K562 (cell line): Measurements from ENCODE around the gene NUB1. TPM values are rescaled to one million over a fixed set of nuclear protein-coding genes. Genes with fewer than 3 reads are reported as not detected.

Experiments
- ATAC-seq: fragments of 200-7000 bp; cut with Tn5 transposase; 3 replicates; pipeline ENCODE4 v1.9.1; 2020; ENCODE audit warnings: moderate library complexity
- BruUV-seq: library from RNA; stranded (reverse); fragments of 400-500 nt; replicated peaks from 2 replicates; lab custom pipeline; 2021; lab: Mats Ljungman, UMichigan
- CTCF ChIA-PET: fragments of 300-600 bp; formaldehyde crosslinking; extraction: SDS; loops from one replicate; lab custom pipeline; 2021; ENCODE audit warnings: low intra/inter-chr PET ratio; lab: Yijun Ruan, JAX
- POLR2A ChIA-PET: fragments of 300-600, 350-650 bp; sonication (Branson Sonifier 250); formaldehyde crosslinking; extraction: SDS; loops from one replicate; lab custom pipeline; 2021; ENCODE audit warnings: antibody characterized with exemption, inconsistent platforms; lab: Yijun Ruan, JAX
- DNase-seq, 4 experiments: peaks; one replicate each; pipeline versions ENCODE4 v3.0.0 to v3.0.0-alpha.2; 2011 to 2018; ENCODE audit warnings: low spot score in 3 of 4, mixed read lengths in 3 of 4; ENCODE audit errors: extremely low read depth in 1 of 4
- FAIRE-seq: peaks from 2 replicates; lab custom pipeline; 2011; peaks lifted over from hg19 to GRCh38; lab: Jason Lieb, UNC
- H2AFZ ChIP-seq: 2 replicates; pipeline ENCODE4 v1.6.0; 2011; ENCODE audit warnings: low read depth, low read length, control low read depth, inconsistent platforms
- H3K27ac ChIP-seq: fragments of 200-600 bp; 3 replicates; pipeline ENCODE4 v1.8.0; 2011; ENCODE audit warnings: low read depth, mild to moderate bottlenecking, control low read depth, inconsistent platforms, low read length, moderate library complexity, mixed read lengths; ENCODE audit errors: extremely low read depth
- H3K27me3 ChIP-seq, 2 experiments: fragments of 300-600 bp in 1 of 2; 2 replicates in 1 of 2; 3 replicates in 1 of 2; pipeline versions ENCODE4 v1.6.0 to v1.8.0; 2011; ENCODE audit warnings: inconsistent platforms in 2 of 2, low read length in 2 of 2, mild to moderate bottlenecking in 1 of 2, mixed read lengths in 1 of 2, moderate library complexity in 1 of 2; ENCODE audit not compliant: control insufficient read depth in 2 of 2, insufficient read depth in 2 of 2
- H3K36me3 ChIP-seq: fragments of 300-600 bp; 3 replicates; pipeline ENCODE4 v1.8.0; 2011; ENCODE audit warnings: mild to moderate bottlenecking, low read length, inconsistent platforms; ENCODE audit not compliant: control insufficient read depth, insufficient read depth
- H3K4me1 ChIP-seq, 2 experiments: fragments of 200-600 bp in 1 of 2; replicated peaks in 1 of 2; 2 replicates in 1 of 2; 3 replicates in 1 of 2; pipeline versions ENCODE4 v1.5.1 to v1.8.0; 2011; ENCODE audit warnings: inconsistent platforms in 2 of 2, low read length in 2 of 2, mild to moderate bottlenecking in 1 of 2, mixed read lengths in 1 of 2, moderate library complexity in 1 of 2; ENCODE audit not compliant: control insufficient read depth in 2 of 2, insufficient read depth in 2 of 2
- H3K4me2 ChIP-seq: 2 replicates; pipeline ENCODE4 v1.6.1; 2011; ENCODE audit warnings: low read length, control low read depth, inconsistent platforms, mixed read lengths; ENCODE audit not compliant: insufficient read depth
- H3K4me3 ChIP-seq: fragments of 200-600 bp; sonication (generic), shearing (Covaris generic); 2 replicates; pipeline ENCODE4 v1.5.1; 2016; ENCODE audit warnings: control low read depth, inconsistent platforms
- H3K79me2 ChIP-seq: fragments of 200-600 bp; 3 replicates; pipeline ENCODE4 v1.8.0; 2011; ENCODE audit warnings: low read length, inconsistent platforms; ENCODE audit not compliant: control insufficient read depth, insufficient read depth
- H3K9ac ChIP-seq, 2 experiments: 2 replicates each; pipeline versions ENCODE4 v1.6.0 to v1.6.1; 2011; ENCODE audit warnings: low read depth in 2 of 2, low read length in 2 of 2, control low read depth in 1 of 2, inconsistent platforms in 1 of 2, mild to moderate bottlenecking in 1 of 2, mixed read lengths in 1 of 2; ENCODE audit not compliant: insufficient read depth in 1 of 2
- H3K9me1 ChIP-seq: one replicate; pipeline ENCODE4 v1.6.0; 2011; ENCODE audit warnings: inconsistent platforms, mild to moderate bottlenecking, low read length, moderate library complexity; ENCODE audit not compliant: control insufficient read depth, insufficient read depth
- H3K9me3 ChIP-seq: replicated peaks from 2 replicates; pipeline ENCODE4 v1.5.1; 2011; ENCODE audit warnings: low read depth, low read length, inconsistent platforms; ENCODE audit not compliant: control insufficient read depth, insufficient read depth
- H4K20me1 ChIP-seq: replicated peaks from 2 replicates; pipeline ENCODE4 v1.6.1; 2011; ENCODE audit warnings: low read length, inconsistent platforms, mixed read lengths; ENCODE audit not compliant: control insufficient read depth, insufficient read depth
- CREM ChIP-seq: IDR thresholded peaks from 2 replicates; pipeline ENCODE4 v1.6.1; 2014; ENCODE audit warnings: antibody characterized with exemption, low read depth
- NFE2L1 ChIP-seq: fragments of 450-650 bp; IDR thresholded peaks from 2 replicates; pipeline ENCODE4 v1.6.1; 2016; ENCODE audit warnings: missing genetic modification characterization, low read depth, mild to moderate bottlenecking, missing compliant biosample characterization, moderate library complexity, borderline replicate concordance
- RAD21 ChIP-seq, 2 experiments: fragments of 250-450 bp in 1 of 2; fragments of 450-650 bp in 1 of 2; sonication (Bioruptor Pico) in 1 of 2; formaldehyde crosslinking in 1 of 2; IDR thresholded peaks in 1 of 2; conservative IDR thresholded peaks in 1 of 2; 2 replicates each; pipeline versions ENCODE4 v1.4.0 to v1.8.0; 2020 to 2022; ENCODE audit warnings: mild to moderate bottlenecking in 2 of 2, moderate library complexity in 1 of 2
- TFAP4 ChIP-seq: sonication (generic); formaldehyde crosslinking; IDR thresholded peaks from 2 replicates; pipeline ENCODE4 v1.8.0; 2022; ENCODE audit warnings: missing genetic modification reagents, mild to moderate bottlenecking, moderate library complexity, borderline replicate concordance
- ZNF311 ChIP-seq: fragments of 250-450 bp; sonication (Bioruptor Pico); IDR thresholded peaks from 2 replicates; pipeline ENCODE4 v1.4.0; 2020; ENCODE audit warnings: mild to moderate bottlenecking, moderate library complexity
- WGBS: fragments of 100-300 bp; shearing (Covaris generic); methylation state at CpG from one replicate; pipeline ENCODE4 v1.1.6; 2016; ENCODE audit warnings: low coverage, mixed read lengths; ENCODE audit not compliant: insufficient coverage; ENCODE audit errors: missing lambda C conversion rate; 5-methylcytosine and 5-hydroxymethylcytosine counted together
- in situ Hi-C: fragments of 300-500 bp; cut with MboI; formaldehyde crosslinking; loops from 4 replicates; pipeline ENCODE4 v1.15.0; 2018; ENCODE audit warnings: inconsistent platforms, mixed read lengths
- intact Hi-C: fragments of 100-400 bp; cut with micrococcal nuclease; formaldehyde crosslinking; loops from 2 replicates; pipeline ENCODE4 v1.14.2; 2022
- polyA plus RNA-seq, 8 experiments: library from polyadenylated mRNA; depleted of rRNA in 4 of 8; stranded (reverse) in 5 of 8; unstranded in 3 of 8; fragments of >200 nt; fragmentation: Nextera tagmentation in 2 of 8; fragmentation: Illumina TruSeq in 1 of 8; extraction: Ambion mirVana in 2 of 8; extraction: Trizol in 1 of 8; gene quantifications; 2 replicates each; pipeline versions ENCODE4 v1.2.1 to v1.2.3, GENCODE V29; 2011 to 2014; ENCODE audit warnings: inconsistent platforms in 1 of 8, missing spikeins in 1 of 8
- total RNA-seq, 7 experiments: library from RNA; depleted of rRNA in 6 of 7; stranded (reverse); fragments of >200 nt in 6 of 7; fragmentation: Illumina TruSeq in 2 of 7; extraction: Trizol in 2 of 7; gene quantifications; 2 replicates each; pipeline versions ENCODE4 v1.2.1 to v1.2.3, GENCODE V29; 2011 to 2021; ENCODE audit warnings: low replicate concordance in 1 of 7
- TF ChIP-seq, protein P1 (sequence below), 3 experiments: IDR thresholded peaks in 2 of 3; conservative IDR thresholded peaks in 1 of 3; 2 replicates each; pipeline ENCODE4 v1.5.1; 2011 to 2012; ENCODE audit warnings: low read length in 3 of 3, mild to moderate bottlenecking in 3 of 3, control low read depth in 2 of 3, improper control_type of control experiment in 1 of 3, inconsistent platforms in 1 of 3, low read depth in 1 of 3, mixed read lengths in 1 of 3, moderate library complexity in 1 of 3; ENCODE audit not compliant: insufficient read depth in 2 of 3
- TF ChIP-seq, protein P2 (sequence below): IDR thresholded peaks from 2 replicates; pipeline ENCODE4 v1.6.1; 2011; ENCODE audit warnings: borderline replicate concordance, low read depth, mild to moderate bottlenecking, moderate library complexity, low read length; ENCODE audit not compliant: insufficient read depth, poor library complexity, severe bottlenecking

NUB1 gene
- total and polyA plus RNA-seq, 9 of the 15 experiments (the other 6 are each of a cell fraction or from before 2014, with no cell fraction given) = 43.2 to 159 (median 85.2) TPM

- intact Hi-C loops (loop anchor here (5.0 kb wide), 1 partner anchor 179 kb away; no protein-coding TSS in a partner anchor), in situ Hi-C loops (loop anchor here (10.0 kb wide), 1 partner anchor 1336 kb away; no protein-coding TSS in a partner anchor)
- Histone ChIP-seq H3K4me1 (peaks cover 4 to 11% of the 10 kb centered on the region in 2 experiments; a peak in 4 of 5 replicates), H2AFZ (no peak overlapping the region), H3K79me2 (no peaks in the 10 kb centered on the region), H3K27me3 (no peaks in the 10 kb centered on the region), H3K36me3 (peaks cover 82% of the 10 kb centered on the region), H3K9ac (no peak overlapping the region), H3K9me1 (no peaks in the 10 kb centered on the region), H4K20me1 (0 out of 2 replicates have a peak, but pooled peaks cover 4% of the 10 kb centered on the region), H3K4me2 (no peak overlapping the region), H3K4me3 (no peak overlapping the region), H3K27ac (no peak overlapping the region), H3K9me3 (no peaks in the 10 kb centered on the region)
- no peak for FAIRE-seq
- peak; percentile 79 for ATAC-seq
- TF ChIP-seq, protein P1, sequence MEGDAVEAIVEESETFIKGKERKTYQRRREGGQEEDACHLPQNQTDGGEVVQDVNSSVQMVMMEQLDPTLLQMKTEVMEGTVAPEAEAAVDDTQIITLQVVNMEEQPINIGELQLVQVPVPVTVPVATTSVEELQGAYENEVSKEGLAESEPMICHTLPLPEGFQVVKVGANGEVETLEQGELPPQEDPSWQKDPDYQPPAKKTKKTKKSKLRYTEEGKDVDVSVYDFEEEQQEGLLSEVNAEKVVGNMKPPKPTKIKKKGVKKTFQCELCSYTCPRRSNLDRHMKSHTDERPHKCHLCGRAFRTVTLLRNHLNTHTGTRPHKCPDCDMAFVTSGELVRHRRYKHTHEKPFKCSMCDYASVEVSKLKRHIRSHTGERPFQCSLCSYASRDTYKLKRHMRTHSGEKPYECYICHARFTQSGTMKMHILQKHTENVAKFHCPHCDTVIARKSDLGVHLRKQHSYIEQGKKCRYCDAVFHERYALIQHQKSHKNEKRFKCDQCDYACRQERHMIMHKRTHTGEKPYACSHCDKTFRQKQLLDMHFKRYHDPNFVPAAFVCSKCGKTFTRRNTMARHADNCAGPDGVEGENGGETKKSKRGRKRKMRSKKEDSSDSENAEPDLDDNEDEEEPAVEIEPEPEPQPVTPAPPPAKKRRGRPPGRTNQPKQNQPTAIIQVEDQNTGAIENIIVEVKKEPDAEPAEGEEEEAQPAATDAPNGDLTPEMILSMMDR (IDR thresholded peaks at IDR 0.05 in 2 of 3, conservative IDR thresholded peaks at IDR 0.05 in 1 of 3; ENCODE audit: insufficient read depth in 2 of 3, low read depth in 1 of 3, low read length in 3 of 3) = peak; percentile 68 to 75 (median 71)
- TF ChIP-seq TFAP4 (CRISPR knock-in tag) (peak; percentile 51; the same call in 1 of the 2 replicates), ZNF311 (CRISPR knock-in tag) (no peak), CREM (0 out of 2 replicates have a peak, but pooled peaks have one; percentile 25), RAD21 (CRISPR knock-in tag; conservative IDR thresholded peaks at IDR 0.05 in 1 of 2, IDR thresholded peaks at IDR 0.05 in 1 of 2) (peak in 1 of 2 experiments; percentile 30; a peak in 1 of 4 replicates), NFE2L1 (tag) (no peak)
- TF ChIP-seq, protein P2, sequence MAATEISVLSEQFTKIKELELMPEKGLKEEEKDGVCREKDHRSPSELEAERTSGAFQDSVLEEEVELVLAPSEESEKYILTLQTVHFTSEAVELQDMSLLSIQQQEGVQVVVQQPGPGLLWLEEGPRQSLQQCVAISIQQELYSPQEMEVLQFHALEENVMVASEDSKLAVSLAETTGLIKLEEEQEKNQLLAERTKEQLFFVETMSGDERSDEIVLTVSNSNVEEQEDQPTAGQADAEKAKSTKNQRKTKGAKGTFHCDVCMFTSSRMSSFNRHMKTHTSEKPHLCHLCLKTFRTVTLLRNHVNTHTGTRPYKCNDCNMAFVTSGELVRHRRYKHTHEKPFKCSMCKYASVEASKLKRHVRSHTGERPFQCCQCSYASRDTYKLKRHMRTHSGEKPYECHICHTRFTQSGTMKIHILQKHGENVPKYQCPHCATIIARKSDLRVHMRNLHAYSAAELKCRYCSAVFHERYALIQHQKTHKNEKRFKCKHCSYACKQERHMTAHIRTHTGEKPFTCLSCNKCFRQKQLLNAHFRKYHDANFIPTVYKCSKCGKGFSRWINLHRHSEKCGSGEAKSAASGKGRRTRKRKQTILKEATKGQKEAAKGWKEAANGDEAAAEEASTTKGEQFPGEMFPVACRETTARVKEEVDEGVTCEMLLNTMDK = peak; percentile 55
- BruUV-seq = no TSS peak
- peak; percentile 57 to 72 (median 62) for DNase-seq
- 48% methylated on average over 8 of the region's 8 CpGs for WGBS
- POLR2A ChIA-PET = interaction anchor here (0.6 to 1.7 kb wide), 6 partner anchors 9 to 35 kb away, joined by 3 to 6 read pairs (median 4); partner anchors contain the start of gene NUB1
- CTCF ChIA-PET = interaction anchor here (3.6 kb wide), 1 partner anchor 35 kb away, joined by 73 read pairs; no protein-coding TSS in a partner anchor
Observed at GRCh38 chr7:151351027-151351426, 9.4 kb downstream of the NUB1 start.
